G401 (cell line): ENCODE results near the gene RASAL1. TPM values are rescaled to one million over a fixed set of nuclear protein-coding genes. Genes with fewer than 3 reads are reported as not detected.

ENCODE experiments used
- DNase-seq: peaks from one replicate; pipeline ENCODE4 v3.0.0-alpha.2; 2015; ENCODE audit warnings: low spot score
- in situ Hi-C: cut with HindIII; loops from 2 replicates; pipeline ENCODE4 v1.10.0; 2016; ENCODE audit warnings: low sequenced_read_pairs, mixed read lengths
- total RNA-seq: library from RNA; depleted of rRNA; stranded (reverse); fragments of >200 nt; shearing (Covaris generic); gene quantifications from 2 replicates; pipeline ENCODE4 v1.2.3, GENCODE V29; 2014

RASAL1 gene
- total RNA-seq, 1 experiment from 2014 or later = 3.1 TPM

GRCh38 chr12:113087193-113087592 is 48.4 kb downstream of the RASAL1 start:
- DNase-seq = no peak

DNA sequence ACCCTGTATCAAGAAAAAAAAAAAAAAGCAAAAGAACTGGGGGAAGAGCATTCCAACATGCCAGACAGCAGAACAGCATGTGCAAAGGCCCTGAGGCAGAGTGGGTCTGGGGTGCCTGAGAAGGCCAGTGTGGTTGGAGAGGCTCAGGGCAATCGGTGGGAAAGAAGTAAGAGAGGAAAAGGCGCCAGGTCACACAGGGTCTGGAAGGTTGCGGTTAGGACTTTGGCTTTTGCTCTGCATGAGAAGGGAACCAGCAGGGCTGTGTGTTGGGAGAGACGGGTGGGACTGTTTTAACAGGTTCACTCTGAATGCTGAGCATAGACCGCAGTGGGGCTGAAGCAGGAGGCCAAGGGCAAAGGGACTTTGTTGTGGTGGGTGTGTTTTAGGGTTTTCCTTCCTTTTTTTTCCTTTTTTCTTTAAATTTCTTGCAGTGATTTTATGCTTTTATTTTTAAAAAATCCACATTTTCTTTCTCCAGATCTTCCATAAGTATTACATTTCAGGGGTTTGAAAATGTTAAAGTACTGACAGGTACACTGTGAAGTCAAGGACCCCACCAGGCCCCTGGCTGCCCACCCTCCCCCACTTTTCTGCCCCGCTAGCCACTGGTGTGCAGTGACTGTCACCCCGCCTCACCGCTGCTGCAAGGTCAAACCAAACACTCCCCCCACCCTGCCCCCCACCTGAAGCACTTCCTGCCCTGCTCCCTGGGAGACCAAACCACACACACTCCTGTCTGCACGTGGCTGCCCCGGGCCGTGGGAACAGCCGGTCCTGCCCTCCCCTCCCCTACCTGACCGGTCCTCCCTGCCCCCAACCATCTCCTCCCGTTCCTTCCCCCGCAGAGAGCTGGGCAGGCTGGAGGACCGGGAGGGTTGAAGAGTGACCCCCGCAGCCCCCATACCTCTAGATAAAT is 49.1 kb downstream of the RASAL1 start:
- in situ Hi-C loops = no loop called here

More at GRCh38 chr12:113087193-113087592, 48.4 kb downstream of the RASAL1 start:
- in situ Hi-C loops = no loop called here

GRCh38 chr12:113083863-113084435 is 51.6 kb downstream of the RASAL1 start:
- DNase-seq = no peak
- in situ Hi-C loops = no loop called here

More for the DNA sequence above, 49.1 kb downstream of the RASAL1 start:
- DNase-seq = no peak

- in situ Hi-C loops = no loop called here
- no peak for DNase-seq
Observed at GRCh38 chr12:113082486-113083148, 52.9 kb downstream of the RASAL1 start.

DNA sequence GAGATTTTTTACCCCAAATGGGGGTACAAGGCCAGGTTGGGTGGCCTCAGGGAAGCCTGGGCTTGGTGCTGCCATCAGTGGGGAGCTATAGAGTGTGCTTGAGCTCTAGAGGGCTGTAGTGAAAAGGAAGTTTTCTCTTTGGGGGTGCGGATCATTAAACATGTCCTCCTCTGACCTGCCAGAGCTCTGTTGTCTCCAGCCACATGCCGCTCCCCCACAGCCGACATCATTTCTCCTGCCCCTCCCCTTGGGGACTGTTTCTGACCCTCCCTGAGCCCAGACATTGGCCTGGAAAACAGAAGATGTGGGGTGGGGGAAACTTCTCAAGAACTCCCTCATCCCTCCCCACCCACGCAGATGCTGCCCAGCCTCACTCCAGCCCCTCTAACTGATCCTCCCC is 53.7 kb downstream of the RASAL1 start:
- no peak for DNase-seq
- in situ Hi-C loops = no loop called here

DNA sequence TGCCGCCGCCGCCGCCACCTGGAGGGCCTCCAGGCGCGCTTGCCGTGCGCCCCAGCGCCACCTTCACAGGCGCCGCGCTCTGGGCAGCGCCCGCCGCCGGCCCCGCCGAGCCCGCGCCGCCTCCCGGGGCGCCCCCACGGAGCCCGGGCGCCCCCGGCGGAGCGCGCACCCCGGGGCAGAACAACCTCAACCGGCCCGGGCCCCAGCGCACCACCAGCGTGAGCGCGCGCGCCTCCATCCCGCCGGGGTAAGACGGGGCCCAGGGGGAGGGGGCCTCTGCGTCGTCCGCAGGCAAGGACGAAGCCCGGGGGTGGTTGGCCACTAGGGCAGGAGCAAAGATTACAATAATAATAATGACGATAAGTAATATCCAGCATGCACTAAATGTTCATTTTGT is 57.7 kb downstream of the RASAL1 start:
- in situ Hi-C loops = no loop called here
- DNase-seq = no peak

DNA sequence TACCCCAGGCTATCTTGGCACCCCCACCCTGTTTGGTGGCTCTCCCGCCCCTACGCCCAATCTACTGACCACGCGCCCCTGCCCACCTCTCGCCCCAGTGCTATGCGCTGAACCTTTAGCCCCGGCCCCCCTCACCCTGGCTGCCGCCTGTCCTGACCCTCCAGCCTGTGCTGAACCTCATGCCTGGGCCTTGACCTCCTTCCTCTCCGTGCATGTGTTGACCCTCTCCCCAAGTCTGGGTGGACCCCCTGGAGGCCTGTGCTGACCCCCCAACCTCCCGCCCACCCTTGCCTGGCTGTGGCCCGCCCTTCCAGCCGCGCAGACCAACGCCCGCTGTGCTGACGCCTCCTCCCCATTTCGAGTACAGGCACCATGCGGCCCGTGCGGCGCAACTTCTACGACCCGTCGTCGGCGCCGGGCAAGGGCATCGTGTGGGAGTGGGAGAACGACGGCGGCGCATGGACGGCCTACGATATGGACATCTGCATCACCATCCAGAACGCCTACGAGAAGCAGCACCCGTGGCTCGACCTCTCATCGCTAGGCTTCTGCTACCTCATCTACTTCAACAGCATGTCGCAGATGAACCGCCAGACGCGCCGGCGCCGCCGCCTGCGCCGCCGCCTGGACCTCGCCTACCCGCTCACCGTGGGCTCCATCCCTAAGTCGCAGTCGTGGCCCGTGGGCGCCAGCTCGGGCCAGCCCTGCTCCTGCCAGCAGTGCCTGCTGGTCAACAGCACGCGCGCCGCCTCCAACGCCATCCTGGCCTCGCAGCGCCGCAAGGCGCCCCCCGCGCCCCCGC is 58.3 kb downstream of the RASAL1 start:
- no peak for DNase-seq
- in situ Hi-C loops = no loop called here

- in situ Hi-C loops = no loop called here
- DNase-seq = no peak
Observed at GRCh38 chr12:113075137-113075683, 60.4 kb downstream of the RASAL1 start.

DNA sequence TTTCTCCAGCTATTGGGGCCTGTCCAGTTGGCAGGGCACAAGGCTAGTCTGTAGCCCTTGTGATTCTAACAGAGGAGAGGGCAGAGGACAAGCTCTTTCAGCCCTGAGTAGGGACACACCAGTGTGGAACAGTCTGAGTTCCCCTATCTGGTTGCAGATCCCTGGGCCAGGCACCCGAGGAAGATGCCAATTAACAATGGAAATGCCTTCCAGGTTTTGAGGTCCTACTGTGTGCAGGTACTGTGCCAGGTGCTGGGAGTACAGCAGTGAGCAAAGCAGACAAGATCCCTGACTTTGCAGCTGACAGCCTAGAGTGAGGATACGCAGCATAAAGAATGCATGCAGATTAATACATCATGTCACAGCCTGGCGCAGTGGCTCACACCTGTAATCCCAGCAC is 62.0 kb downstream of the RASAL1 start:
- in situ Hi-C loops = loop anchor here (25.0 kb wide), 1 partner anchor 89 kb away; no protein-coding TSS in a partner anchor
- DNase-seq = no peak

- in situ Hi-C loops = loop anchor here (25.0 kb wide), 1 partner anchor 90 kb away; no protein-coding TSS in a partner anchor
- no peak for DNase-seq
Observed at GRCh38 chr12:113072136-113072535, 63.4 kb downstream of the RASAL1 start.

- in situ Hi-C loops = loop anchor here (25.0 kb wide), 1 partner anchor 91 kb away; no protein-coding TSS in a partner anchor
- peak; percentile 25 for DNase-seq
Observed at GRCh38 chr12:113071135-113072112, 64.1 kb downstream of the RASAL1 start.

GRCh38 chr12:113070117-113070906 is 65.2 kb downstream of the RASAL1 start:
- in situ Hi-C loops = loop anchor here (25.0 kb wide), 1 partner anchor 92 kb away; no protein-coding TSS in a partner anchor

DNA sequence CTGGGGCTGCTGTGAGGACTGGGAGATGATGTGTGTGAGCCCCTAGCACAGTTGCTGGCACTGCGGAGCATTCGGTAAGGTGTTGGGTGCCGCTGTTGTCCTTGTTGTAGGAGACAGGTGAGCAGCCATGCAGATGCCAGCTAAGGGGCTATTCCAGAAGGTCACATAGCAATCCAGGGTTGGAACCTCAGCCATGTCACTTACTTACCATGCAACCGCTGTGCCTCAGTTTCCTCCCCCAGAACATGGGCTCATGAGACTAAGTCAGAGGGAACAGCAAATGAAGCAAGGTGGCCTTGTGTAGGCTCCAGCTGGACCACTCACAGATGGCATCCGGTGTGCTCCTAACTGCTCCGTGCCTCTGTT is 65.8 kb downstream of the RASAL1 start:
- in situ Hi-C loops = loop anchor here (25.0 kb wide), 1 partner anchor 93 kb away; no protein-coding TSS in a partner anchor
- no peak for DNase-seq

More at GRCh38 chr12:113070117-113070906, 65.2 kb downstream of the RASAL1 start:
- DNase-seq = no peak

DNA sequence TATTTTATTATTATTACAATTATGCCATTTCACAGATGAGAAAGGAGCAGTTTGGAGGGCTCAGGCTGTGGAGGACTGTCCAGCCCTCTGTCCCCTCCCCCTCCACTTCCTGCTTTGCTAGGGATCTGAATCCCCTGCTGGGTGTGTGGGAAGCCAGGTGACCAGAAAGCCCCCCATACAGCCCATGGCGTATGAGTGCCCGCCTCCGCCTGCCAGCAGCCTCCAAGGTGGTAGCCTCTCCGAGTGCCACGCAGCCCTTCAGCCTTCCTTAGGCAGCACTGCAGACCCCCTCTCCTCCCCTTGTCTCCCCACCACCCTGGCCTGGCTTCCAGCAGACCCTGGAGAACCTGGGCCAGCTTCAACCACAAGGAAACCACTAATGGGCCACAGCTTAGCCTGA is 66.4 kb downstream of the RASAL1 start:
- DNase-seq = no peak
- in situ Hi-C loops = loop anchor here (25.0 kb wide), 1 partner anchor 93 kb away; no protein-coding TSS in a partner anchor

- in situ Hi-C loops = loop anchor here (25.0 kb wide), 1 partner anchor 94 kb away; no protein-coding TSS in a partner anchor
- no peak for DNase-seq
Observed at GRCh38 chr12:113067987-113068935, 67.3 kb downstream of the RASAL1 start.
